ENCODE data around the gene HARBI1.

The HARBI1 gene

GRCh38 chr11:46633291-46634217, 16.5 kb upstream of the HARBI1 start:
- no peak for DNase-seq (ENCODE audit: low spot score)

DNA sequence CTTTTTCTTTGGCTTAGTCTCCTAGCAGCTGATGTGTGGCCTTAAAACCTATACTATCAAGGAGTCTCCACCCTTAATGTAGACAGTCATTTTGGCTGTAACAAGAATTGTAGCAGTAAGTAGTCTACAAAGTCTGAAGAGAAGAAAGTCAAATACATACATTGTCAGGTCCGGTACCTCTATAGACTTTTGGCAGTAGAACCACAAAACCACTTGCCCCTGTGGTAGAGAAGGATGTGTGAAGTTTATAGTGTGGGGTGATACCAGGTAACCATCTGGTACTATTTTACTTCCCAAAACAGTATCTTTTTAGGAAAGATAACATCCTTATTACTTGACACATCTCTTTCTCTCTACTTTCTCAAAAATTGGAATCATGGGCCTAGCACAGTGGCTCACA, 15.5 kb upstream of the HARBI1 start:
- DNase-seq (ENCODE audit: low spot score): no peak

GRCh38 chr11:46631676-46632075, 14.6 kb upstream of the HARBI1 start:
- no peak for DNase-seq (ENCODE audit: low spot score)

GRCh38 chr11:46630237-46630636, 13.2 kb upstream of the HARBI1 start:
- no peak for DNase-seq (ENCODE audit: low spot score)

GRCh38 chr11:46628961-46629360, 11.9 kb upstream of the HARBI1 start:
- no peak for DNase-seq (ENCODE audit: low spot score)

DNA sequence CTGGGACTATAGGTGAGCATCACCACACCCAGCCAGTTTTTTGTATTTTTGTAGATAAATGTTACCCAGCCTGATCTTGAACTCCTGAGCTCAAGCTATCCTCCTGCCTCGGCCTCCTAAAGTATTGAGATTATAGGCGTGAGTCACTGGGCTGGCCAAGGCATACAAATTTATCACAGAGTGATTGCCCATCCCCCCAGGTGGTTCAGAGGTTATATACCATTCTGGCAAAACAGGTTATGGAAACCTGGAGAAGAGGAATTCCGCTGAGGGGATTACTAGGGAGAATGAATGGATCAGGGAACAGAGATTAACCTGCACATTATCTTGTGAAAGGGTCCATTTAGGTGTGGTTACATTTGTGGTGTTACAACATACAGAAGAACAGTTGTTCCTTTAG, 8.4 kb upstream of the HARBI1 start:
- DNase-seq (ENCODE audit: low spot score): no peak

- DNase-seq (ENCODE audit: low spot score): no peak
Observed at GRCh38 chr11:46618837-46619236, 1.8 kb upstream of the HARBI1 start.

GRCh38 chr11:46617972-46618314, 916 bp upstream of the HARBI1 start:
- no peak for DNase-seq (ENCODE audit: low spot score)

GRCh38 chr11:46616551-46617133, 385 bp downstream of the HARBI1 start:
- no peak for DNase-seq (ENCODE audit: low spot score)

- no peak for DNase-seq (ENCODE audit: low spot score)
Observed at GRCh38 chr11:46615756-46616155, 1.3 kb downstream of the HARBI1 start.

DNA sequence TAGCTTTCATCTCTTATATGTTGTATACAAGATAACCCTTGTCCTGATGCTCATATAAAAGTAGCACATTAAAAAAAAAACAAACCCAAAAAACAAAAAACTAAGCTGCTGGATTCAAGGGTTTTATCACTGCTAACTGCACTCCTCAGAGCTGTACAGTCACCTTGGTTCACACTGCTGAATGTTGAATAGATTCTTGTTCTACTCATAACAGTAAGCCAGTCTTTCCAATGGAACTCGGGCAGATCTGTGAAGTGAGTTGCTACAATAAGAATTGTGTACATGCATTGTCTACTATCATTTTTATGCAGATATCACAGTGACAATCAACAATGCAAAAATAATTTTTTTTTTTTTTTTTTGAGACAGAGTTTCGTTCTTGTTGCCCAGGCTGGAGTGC, 4.7 kb downstream of the HARBI1 start:
- DNase-seq (ENCODE audit: low spot score): no peak

DNA sequence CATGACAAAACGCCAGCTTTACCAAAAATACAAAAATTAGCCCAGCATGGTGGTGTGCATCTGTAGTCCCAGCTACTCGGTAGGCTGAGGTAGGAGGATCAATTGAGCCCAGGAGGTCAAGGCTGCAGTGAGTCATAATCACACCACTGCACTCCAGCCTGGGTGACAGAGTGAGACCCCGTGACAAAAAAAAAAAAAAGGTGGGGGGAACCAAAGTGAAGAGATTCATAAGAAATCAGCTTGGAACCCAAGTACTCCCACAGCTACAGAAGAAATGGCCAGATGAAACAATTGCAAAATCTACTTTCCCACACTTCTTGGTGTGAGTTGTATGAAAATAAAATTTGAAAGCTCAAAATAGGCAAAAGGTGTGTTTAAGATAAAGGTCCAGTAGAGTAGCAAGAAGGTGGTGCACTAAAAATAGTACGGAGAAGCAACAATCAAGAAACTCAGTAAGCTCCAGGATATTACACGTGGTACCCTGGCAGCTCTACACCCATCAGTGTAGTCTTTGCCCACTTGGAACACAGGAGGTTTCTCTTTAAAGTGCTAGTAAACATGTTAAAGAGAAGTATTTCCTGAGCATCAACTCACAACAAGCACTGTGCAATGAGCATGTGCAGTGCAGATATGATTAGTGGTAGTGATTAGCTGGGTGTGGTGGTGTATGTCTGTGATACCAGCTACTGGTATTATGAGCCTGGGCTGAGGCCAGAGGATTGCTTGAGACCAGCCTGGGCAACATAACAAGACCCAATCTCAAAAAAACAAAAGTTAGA, 5.3 kb downstream of the HARBI1 start:
- no peak for DNase-seq (ENCODE audit: low spot score)

- no peak for DNase-seq (ENCODE audit: low spot score)
Observed at GRCh38 chr11:46609386-46609785, 7.6 kb downstream of the HARBI1 start.

GRCh38 chr11:46607516-46607915, 9.5 kb downstream of the HARBI1 start:
- DNase-seq (ENCODE audit: low spot score): peak; percentile 51

- DNase-seq (ENCODE audit: low spot score): no peak
Observed at GRCh38 chr11:46604796-46605195, 12.2 kb downstream of the HARBI1 start.

DNA sequence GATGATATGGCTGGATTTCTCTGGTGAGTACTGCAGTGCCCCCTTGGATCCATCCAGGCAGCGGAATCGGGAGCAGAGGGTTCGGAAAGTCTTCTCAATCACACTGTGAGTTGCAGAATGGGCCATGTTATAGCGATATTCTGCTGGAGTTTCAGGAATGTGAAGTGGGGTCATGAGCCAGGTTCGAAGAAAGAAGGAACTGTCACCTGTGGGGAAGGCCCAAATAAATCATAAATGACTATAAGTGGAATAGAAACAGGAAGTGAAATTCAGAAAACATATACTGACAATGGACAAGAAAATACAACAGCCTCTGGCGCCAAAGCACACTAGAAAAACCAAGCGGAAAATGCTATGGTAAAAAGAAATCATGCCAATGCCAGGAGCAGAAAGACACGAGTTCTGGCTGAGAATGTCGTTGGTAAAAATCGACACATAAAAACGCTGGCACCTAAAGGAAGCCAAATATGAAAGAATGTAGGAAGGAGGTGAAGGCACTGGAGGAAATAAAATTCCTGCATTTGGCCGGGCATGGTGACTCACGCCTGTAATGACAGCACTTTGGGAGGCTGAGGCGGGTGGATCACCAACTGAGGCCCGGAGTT, 13.2 kb downstream of the HARBI1 start:
- DNase-seq (ENCODE audit: low spot score): no peak

DNA sequence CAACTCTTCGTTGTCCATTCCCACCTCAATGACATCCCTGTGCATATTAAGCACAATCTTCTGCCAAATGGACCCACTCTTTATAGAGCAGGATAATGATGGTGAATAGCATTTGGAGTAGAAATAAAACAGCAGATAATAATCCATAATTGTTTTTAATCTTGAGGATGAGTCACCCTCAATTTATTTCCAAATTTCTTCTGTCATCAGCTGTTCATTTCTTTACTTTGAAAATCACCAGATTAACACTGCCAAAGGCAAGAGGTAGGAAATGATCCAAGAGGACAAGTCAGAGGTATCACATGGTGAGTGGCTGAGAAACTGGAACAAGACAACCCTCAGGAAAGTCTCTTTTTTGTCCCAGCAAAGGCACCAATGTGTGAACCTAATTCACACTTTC, 15.9 kb downstream of the HARBI1 start:
- no peak for DNase-seq (ENCODE audit: low spot score)

DNA sequence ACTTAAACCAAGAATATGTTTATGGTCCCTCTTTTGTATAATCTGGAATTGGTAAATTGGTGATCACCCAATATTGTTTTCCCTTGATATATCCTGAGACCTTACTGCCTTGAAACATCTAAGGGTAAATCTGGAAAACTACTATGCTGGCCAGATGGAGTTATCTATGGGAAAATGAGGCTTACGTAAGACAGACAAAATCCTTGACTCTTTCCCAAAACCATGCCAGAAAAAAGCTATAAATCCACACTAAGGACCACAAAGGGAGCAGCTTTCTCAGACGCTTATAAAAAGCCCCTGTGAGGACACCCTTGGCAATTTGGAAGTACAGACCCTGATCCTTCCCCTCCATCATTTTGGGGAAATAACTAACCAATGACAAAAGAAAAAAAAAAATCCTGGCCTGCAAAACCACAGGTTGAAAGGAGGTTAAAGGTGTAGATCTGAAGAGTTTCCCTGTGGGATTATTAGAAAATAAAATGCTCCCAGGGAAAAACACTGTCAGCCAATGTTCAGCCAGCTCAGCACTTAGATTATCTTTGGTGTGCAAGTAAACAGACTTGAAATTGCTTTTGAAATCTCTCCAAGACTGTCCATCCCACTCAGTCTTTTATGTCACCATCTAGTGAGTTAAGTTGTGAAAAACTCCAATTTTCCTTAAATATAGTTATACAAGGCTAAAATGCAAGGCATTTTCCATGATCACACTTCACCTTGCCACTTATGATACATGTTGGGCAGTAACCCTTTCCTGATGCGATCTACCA, 16.6 kb downstream of the HARBI1 start:
- no peak for DNase-seq (ENCODE audit: low spot score)

DNA sequence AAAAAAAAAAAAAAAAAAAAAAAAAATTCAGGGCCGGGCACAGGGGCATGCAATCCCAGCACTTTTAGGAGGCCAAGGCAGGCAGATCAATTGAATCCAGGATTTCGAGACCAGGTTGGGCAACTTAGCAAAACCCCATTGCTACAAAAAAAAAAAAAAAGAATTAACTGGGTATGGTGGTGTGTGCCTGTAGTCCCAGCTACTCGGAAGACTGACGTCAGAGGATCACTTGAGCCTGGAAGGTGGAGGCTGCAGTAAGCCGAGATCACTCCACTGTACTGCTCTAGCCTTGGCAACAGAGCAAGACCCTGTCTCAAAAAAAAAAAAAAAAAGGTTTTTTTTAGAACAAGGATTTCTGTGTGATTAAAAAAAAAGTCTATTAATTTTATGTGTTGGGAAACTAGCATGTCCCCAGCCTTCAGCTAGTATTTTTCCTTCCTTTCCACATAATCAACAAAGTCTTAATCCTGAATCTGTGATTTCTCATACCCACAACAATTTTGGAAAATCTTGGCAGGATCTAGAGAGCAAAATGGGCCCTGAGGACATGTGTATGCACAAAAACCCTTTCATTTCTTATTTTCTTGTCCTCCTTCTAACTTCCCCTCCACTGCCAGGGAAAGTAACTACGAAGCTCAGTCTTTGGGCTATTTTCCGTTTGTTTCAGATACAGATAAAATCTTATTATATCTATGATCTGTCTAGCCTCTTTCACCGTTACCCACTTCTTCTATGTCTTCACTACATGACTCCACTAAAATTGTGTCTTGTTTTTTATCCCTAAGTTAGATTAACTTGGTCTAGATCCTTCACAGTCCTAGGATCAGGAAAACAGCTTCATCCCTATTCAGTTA, 17.5 kb downstream of the HARBI1 start:
- DNase-seq (ENCODE audit: low spot score): no peak

GRCh38 chr11:46597609-46598219, 19.3 kb downstream of the HARBI1 start:
- DNase-seq (ENCODE audit: low spot score): no peak
